WTC11 (cell line): ENCODE data around the gene NAXD.

Source experiments
- ATF1 ChIP-seq: sonication (generic); formaldehyde crosslinking; IDR thresholded peaks from 2 replicates; pipeline ENCODE4 v1.8.1; 2023; ENCODE audit warnings: mild to moderate bottlenecking, moderate library complexity, missing genetic modification reagents
- ESRRA ChIP-seq: sonication (generic); formaldehyde crosslinking; IDR thresholded peaks from 2 replicates; pipeline ENCODE4 v1.8.1; 2022; ENCODE audit warnings: mild to moderate bottlenecking, missing genetic modification reagents, borderline replicate concordance
- HMGXB4 ChIP-seq: sonication (generic); formaldehyde crosslinking; IDR thresholded peaks from 2 replicates; pipeline ENCODE4 v1.8.1; 2023; ENCODE audit warnings: mild to moderate bottlenecking, moderate library complexity, missing genetic modification reagents
- ZNF317 ChIP-seq: sonication (generic); formaldehyde crosslinking; IDR thresholded peaks from 2 replicates; pipeline ENCODE4 v1.8.1; 2023; ENCODE audit warnings: low read depth, mild to moderate bottlenecking, moderate library complexity, missing genetic modification reagents, borderline replicate concordance
- TF ChIP-seq, protein P1 (sequence below): fragments of 200-600 bp; IDR thresholded peaks from 2 replicates; pipeline ENCODE4 v1.8.0; 2022; ENCODE audit warnings: antibody characterized with exemption

GRCh38 chr13:110628477-110628793 lies 13.1 kb downstream of the NAXD start:
- TF ChIP-seq, protein P1, sequence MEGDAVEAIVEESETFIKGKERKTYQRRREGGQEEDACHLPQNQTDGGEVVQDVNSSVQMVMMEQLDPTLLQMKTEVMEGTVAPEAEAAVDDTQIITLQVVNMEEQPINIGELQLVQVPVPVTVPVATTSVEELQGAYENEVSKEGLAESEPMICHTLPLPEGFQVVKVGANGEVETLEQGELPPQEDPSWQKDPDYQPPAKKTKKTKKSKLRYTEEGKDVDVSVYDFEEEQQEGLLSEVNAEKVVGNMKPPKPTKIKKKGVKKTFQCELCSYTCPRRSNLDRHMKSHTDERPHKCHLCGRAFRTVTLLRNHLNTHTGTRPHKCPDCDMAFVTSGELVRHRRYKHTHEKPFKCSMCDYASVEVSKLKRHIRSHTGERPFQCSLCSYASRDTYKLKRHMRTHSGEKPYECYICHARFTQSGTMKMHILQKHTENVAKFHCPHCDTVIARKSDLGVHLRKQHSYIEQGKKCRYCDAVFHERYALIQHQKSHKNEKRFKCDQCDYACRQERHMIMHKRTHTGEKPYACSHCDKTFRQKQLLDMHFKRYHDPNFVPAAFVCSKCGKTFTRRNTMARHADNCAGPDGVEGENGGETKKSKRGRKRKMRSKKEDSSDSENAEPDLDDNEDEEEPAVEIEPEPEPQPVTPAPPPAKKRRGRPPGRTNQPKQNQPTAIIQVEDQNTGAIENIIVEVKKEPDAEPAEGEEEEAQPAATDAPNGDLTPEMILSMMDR = no peak
- no peak for TF ChIP-seq ESRRA (CRISPR knock-in tag)
- no peak for TF ChIP-seq ATF1 (CRISPR knock-in tag)
- TF ChIP-seq HMGXB4 = no peak
- no peak for TF ChIP-seq ZNF317 (CRISPR knock-in tag)
